GM20000 (cell line): ENCODE measurements around the gene PLPP2.

ENCODE experiments used
- DNase-seq: peaks from one replicate; pipeline ENCODE4 v3.0.0; 2012; ENCODE audit warnings: low spot score
- TF ChIP-seq, protein P1 (sequence below): IDR thresholded peaks from 2 replicates; pipeline ENCODE4 v1.5.1; 2012; ENCODE audit warnings: mild to moderate bottlenecking, control low read depth; ENCODE audit errors: extremely low read depth, missing control alignments

Gene PLPP2

DNA sequence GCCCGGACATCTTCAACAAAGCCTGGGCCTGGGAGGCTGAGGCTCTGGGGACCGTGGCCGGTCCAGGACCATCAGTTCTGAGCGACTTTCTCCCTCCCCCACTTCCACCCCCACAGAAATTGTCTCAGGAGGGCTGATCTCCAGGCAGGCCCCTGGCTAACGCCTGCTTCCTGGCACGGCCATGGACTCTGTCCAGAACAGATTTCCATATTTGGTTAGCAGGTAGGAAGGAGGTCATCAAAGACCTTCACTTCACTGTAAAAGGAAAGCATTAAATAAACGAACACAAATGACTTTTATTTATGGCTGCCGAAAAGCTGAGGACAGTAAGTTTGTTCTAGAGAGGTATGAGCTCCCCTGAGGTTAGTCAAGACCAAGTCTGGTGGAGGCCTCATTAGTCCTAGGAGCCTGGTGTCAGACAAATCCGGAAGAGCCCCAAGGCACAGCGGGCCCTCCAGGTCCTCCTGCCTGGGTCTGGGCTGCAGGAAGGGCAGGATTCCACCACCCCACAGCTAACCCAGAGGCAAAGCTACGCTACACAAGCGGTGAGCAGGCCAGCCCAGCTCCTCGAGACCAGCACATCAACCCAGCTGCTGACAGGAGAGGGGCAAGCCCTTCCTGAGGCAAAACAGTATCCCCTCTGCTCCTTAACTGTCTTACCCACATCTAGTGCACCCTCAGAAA is 4.6 kb upstream of the PLPP2 start:
- DNase-seq: no peak
- TF ChIP-seq, protein P1, sequence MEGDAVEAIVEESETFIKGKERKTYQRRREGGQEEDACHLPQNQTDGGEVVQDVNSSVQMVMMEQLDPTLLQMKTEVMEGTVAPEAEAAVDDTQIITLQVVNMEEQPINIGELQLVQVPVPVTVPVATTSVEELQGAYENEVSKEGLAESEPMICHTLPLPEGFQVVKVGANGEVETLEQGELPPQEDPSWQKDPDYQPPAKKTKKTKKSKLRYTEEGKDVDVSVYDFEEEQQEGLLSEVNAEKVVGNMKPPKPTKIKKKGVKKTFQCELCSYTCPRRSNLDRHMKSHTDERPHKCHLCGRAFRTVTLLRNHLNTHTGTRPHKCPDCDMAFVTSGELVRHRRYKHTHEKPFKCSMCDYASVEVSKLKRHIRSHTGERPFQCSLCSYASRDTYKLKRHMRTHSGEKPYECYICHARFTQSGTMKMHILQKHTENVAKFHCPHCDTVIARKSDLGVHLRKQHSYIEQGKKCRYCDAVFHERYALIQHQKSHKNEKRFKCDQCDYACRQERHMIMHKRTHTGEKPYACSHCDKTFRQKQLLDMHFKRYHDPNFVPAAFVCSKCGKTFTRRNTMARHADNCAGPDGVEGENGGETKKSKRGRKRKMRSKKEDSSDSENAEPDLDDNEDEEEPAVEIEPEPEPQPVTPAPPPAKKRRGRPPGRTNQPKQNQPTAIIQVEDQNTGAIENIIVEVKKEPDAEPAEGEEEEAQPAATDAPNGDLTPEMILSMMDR: no peak

DNA sequence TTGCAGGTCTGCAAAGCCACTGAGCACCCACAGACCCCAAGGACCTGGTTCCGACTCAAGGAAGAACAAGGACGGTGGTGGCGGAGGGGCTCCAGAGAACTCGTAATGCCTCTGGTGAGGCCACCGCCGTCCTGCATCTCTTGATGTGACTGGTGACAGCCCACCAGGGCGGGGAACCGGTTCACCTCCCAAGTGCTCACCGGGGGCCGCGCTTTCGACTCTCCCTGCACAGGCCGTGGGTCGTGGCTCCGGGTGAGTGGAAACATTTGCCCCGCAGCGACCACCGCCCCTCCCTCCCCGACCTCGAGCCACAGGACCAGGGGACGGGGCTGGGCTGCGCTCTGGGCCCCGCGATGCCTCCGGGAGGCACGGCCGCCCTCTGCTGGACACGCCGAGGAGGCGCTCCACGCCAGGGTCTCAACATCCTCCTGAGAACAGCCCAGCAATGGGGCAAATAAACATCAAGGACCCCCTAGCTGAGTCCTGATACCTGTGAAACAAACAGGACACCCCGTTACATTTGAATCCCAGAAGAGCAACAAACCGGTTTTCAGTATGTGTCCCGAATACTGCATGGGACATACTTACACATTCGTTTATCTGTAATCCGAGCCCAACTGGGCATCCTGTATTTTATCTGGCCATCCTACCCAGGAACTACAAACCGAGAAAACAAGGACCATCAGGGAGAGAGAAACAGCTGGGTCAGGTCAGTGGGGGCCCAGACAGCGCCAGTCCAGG is 3.9 kb upstream of the PLPP2 start:
- TF ChIP-seq, protein P1: peak; percentile 86
- peak; percentile 85 for DNase-seq

DNA sequence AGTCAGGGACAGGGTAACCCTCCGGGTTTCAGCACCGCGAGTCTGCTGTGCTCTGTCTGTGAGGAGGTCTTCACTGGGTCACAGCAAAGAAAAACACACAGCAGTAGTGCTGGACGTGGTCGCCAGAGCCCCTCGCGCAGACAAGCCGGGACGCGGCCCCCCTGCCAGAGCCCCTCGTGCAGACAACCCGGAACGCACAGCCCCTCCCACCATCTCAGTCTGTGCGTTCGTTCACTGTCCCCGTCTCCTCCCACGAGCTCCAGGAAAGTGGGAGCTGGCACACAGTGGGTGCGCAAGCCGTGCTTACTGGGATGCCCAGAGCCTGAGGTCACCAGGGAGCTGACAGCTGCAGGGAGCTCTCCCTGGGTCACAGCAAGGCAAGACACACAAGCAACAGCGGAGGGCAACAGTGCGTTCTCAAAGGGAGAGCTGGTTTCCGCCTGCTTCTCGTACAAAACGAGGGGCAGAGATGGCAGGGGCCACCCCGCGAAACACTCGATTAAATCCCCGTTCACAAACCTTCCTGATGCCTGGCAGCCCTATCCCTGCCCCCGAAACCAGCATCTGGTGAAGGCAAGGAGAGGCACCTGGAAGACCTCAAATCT is 3.2 kb upstream of the PLPP2 start:
- DNase-seq: peak; percentile 53

DNA sequence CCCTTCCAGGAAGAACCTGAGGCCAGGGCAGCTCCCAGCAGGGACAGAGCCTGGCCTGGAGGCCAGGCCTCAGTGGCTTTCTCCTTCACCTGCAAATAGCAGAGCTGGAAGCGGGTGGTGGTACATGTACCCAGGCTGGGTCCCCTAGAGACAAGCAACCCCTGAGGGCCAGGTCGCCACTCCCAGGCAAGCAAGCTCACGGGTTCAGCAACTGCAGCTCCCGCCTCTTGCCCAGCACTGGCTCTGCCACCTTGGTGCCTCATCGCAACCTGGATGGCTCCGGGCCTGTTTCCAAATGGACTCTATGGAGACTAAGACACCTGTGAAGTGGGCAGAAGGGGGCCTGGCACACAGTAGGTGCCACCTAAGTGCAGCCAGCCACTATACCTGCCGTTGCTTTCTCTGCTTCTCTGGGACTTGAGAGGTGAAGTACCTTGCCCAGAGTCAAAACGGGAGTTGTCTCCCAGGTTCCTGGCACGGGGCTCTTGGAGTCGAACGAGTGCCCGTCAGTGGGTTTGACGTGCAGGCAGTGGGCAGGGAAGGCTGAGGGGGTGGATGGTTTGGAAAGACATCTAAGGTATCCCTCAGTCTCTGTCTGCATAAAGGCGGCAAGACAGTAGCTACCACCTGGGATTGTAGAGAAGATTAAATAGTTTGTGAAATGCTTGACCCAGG is 2.4 kb upstream of the PLPP2 start:
- TF ChIP-seq, protein P1: no peak
- no peak for DNase-seq

More for the DNA sequence above, 3.2 kb upstream of the PLPP2 start:
- TF ChIP-seq, protein P1: no peak

DNA sequence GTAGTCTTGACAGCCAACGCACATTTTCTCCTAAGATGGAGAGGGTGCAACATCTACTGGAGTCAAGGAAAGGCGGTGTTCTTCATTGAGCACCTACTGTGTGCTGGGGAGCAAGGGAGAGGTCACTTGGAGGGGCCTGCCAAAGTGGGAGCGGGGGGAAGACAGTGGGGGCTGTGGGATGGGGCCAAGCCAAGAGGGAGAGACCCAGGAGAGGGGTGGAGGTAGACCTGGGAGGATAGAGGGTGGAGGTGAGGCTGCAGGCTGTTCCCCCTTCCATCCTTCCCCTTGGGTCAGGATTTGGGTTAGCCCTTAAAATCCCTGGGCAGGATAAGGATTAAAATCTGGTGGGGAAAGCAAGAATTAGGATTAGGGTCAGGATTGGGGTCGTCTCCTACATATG is 1.7 kb upstream of the PLPP2 start:
- DNase-seq: no peak
- TF ChIP-seq, protein P1: no peak

DNA sequence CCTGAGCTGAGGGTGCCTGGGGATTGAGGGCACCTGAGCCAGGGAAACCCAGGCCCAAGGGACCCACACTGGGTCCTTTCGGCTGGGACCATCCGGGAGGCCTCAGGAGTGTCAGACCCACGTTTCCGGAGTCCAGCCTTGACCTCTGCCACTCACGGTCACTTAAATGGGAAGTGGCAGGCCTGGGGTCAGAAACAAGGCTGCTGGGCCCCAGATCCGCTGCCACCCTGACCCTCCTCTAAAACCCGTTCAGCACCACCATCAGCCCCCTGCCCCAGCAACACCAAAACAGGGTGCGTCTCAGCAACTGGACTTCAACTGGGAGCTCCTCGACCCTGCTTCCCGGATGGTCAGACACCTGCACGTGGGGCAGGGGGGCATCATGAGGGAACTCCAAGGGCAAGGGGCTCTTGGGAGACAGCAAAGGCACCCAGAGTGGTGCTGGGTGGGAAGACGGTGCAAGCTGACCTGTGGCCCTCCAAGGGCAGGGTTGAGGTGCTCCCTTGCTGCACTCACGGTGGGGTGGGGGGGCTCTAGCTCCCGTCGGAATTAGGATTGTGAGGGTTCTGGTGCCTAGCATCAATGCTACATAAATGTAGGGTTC is 1.2 kb upstream of the PLPP2 start:
- no peak for DNase-seq

More for the DNA sequence above, 1.2 kb upstream of the PLPP2 start:
- TF ChIP-seq, protein P1: no peak
